GM12875 (cell line): ENCODE results near the gene TXLNB.

Source experiments
- H3K4me3 ChIP-seq: one replicate; pipeline ENCODE4 v1.5.1; 2011; ENCODE audit warnings: low read depth, low read length, control low read depth
- CTCF ChIP-seq: IDR thresholded peaks from 2 replicates; pipeline ENCODE4 v1.5.1; 2011; ENCODE audit warnings: low read depth, mild to moderate bottlenecking, control low read depth, inconsistent platforms, low read length, moderate library complexity, borderline replicate concordance; ENCODE audit not compliant: insufficient read depth

The TXLNB gene

GRCh38 chr6:139277161-139277560 is 14.6 kb downstream of the TXLNB start:
- H3K4me3 ChIP-seq: no peak overlapping the region
- no peak for TF ChIP-seq CTCF

GRCh38 chr6:139275279-139276055 is 16.3 kb downstream of the TXLNB start:
- no peak overlapping the region for H3K4me3 ChIP-seq
- no peak for TF ChIP-seq CTCF

- TF ChIP-seq CTCF: no peak
- no peak overlapping the region for H3K4me3 ChIP-seq
Observed at GRCh38 chr6:139271056-139271455, 20.7 kb downstream of the TXLNB start.

GRCh38 chr6:139270249-139270648 is 21.5 kb downstream of the TXLNB start:
- H3K4me3 ChIP-seq: no peak overlapping the region
- TF ChIP-seq CTCF: no peak

- TF ChIP-seq CTCF: no peak
- H3K4me3 ChIP-seq: no peak overlapping the region
Observed at GRCh38 chr6:139265512-139266190, 26.1 kb downstream of the TXLNB start.

- TF ChIP-seq CTCF: no peak
- H3K4me3 ChIP-seq: no peak overlapping the region
Observed at GRCh38 chr6:139262519-139263300, 29.1 kb downstream of the TXLNB start.
